Mammary epithelial cell (primary cell): ENCODE measurements around the gene SCYGR3.

Experiments used
- EZH2 ChIP-seq: IDR thresholded peaks from 2 replicates; pipeline ENCODE4 v1.6.1; 2012; ENCODE audit warnings: low read length, inconsistent platforms, borderline replicate concordance
- TF ChIP-seq, protein P1 (sequence below), 2 donors: IDR thresholded peaks in 1 of 2; conservative IDR thresholded peaks in 1 of 2; 2 replicates each; pipeline ENCODE4 v1.5.1; 2011 to 2012; ENCODE audit warnings: inconsistent platforms in 2 of 2, low read length in 2 of 2, mild to moderate bottlenecking in 2 of 2, control low read depth in 1 of 2, low read depth in 1 of 2; ENCODE audit not compliant: insufficient read depth in 1 of 2; ENCODE audit errors: extremely low read depth in 1 of 2

DNA sequence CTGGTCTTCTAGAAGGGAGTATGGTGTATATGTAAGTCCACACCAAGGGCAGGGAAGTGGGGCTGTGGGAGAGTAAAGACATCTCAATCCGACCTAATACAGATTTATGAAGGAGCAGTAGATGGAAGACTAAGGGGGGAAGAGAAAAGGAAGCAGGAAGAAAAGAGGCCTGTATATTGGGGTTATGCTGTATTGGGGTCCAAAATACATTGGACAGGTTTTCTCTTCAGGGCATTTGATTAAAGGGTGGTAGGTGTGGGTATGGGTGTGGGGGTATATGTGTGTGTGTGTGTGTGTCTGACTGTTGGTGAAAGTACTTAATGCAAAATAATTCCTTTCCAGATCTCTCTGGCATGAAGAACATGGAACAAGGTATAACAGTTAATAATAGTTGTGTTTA lies 49.6 kb downstream of the SCYGR3 start:
- TF ChIP-seq, protein P1, sequence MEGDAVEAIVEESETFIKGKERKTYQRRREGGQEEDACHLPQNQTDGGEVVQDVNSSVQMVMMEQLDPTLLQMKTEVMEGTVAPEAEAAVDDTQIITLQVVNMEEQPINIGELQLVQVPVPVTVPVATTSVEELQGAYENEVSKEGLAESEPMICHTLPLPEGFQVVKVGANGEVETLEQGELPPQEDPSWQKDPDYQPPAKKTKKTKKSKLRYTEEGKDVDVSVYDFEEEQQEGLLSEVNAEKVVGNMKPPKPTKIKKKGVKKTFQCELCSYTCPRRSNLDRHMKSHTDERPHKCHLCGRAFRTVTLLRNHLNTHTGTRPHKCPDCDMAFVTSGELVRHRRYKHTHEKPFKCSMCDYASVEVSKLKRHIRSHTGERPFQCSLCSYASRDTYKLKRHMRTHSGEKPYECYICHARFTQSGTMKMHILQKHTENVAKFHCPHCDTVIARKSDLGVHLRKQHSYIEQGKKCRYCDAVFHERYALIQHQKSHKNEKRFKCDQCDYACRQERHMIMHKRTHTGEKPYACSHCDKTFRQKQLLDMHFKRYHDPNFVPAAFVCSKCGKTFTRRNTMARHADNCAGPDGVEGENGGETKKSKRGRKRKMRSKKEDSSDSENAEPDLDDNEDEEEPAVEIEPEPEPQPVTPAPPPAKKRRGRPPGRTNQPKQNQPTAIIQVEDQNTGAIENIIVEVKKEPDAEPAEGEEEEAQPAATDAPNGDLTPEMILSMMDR (conservative IDR thresholded peaks at IDR 0.05 in 1 of 2, IDR thresholded peaks at IDR 0.05 in 1 of 2; ENCODE audit: extremely low read depth in 1 of 2, insufficient read depth in 1 of 2, low read depth in 1 of 2, low read length in 2 of 2): no peak
- TF ChIP-seq EZH2: no peak
